IMR-90 (cell line): Measurements from ENCODE around the gene RNFT1.
"Not testable (repeated sequence)": the region's sequence is repeated elsewhere in the genome, so short reads cannot be mapped to it uniquely, and the experiment has no call there.

Experiments used
- BHLHE40 ChIP-seq: fragments of 150-350 bp; IDR thresholded peaks from 2 replicates; pipeline ENCODE4 v1.6.1; 2016; ENCODE audit warnings: mild to moderate bottlenecking, low read depth, low read length
- CEBPB ChIP-seq: IDR thresholded peaks from 2 replicates; pipeline ENCODE4 v1.6.1; 2012; ENCODE audit warnings: low read depth, low read length, improper control_type of control experiment
- CHD1 ChIP-seq: IDR thresholded peaks from 2 replicates; pipeline ENCODE4 v1.6.1; 2012; ENCODE audit warnings: low read depth, low read length, improper control_type of control experiment
- FOS ChIP-seq: fragments of 150-350 bp; IDR thresholded peaks from 2 replicates; pipeline ENCODE4 v1.6.1; 2016; ENCODE audit warnings: low read depth, low read length
- MAFK ChIP-seq: IDR thresholded peaks from 2 replicates; pipeline ENCODE4 v1.6.1; 2012; ENCODE audit warnings: low read depth, low read length, improper control_type of control experiment
- MAZ ChIP-seq: IDR thresholded peaks from 2 replicates; pipeline ENCODE4 v1.6.1; 2012; ENCODE audit warnings: low read depth, mild to moderate bottlenecking, low read length, improper control_type of control experiment, moderate library complexity, borderline replicate concordance
- MXI1 ChIP-seq: IDR thresholded peaks from 2 replicates; pipeline ENCODE4 v1.6.1; 2012; ENCODE audit warnings: low read depth, mild to moderate bottlenecking, low read length, moderate library complexity, borderline replicate concordance
- POLR2A ChIP-seq: IDR thresholded peaks from 2 replicates; pipeline ENCODE4 v1.6.1; 2012; ENCODE audit warnings: mild to moderate bottlenecking, low read depth, low read length
- RAD21 ChIP-seq: IDR thresholded peaks from 2 replicates; pipeline ENCODE4 v1.6.1; 2012; ENCODE audit warnings: low read length, improper control_type of control experiment
- RCOR1 ChIP-seq: IDR thresholded peaks from 2 replicates; pipeline ENCODE4 v1.6.1; 2012; ENCODE audit warnings: mild to moderate bottlenecking, low read length, improper control_type of control experiment; ENCODE audit not compliant: insufficient replicate concordance
- RFX5 ChIP-seq: IDR thresholded peaks from 2 replicates; pipeline ENCODE4 v1.8.0; 2012; ENCODE audit warnings: low read depth, mild to moderate bottlenecking, low read length, moderate library complexity
- TF ChIP-seq, protein P1 (sequence below): conservative IDR thresholded peaks from 2 replicates; pipeline ENCODE4 v1.5.1; 2012; ENCODE audit warnings: mild to moderate bottlenecking, low read depth, low read length, improper control_type of control experiment
- TF ChIP-seq, protein P2 (sequence below): fragments of 150-350 bp; IDR thresholded peaks from 2 replicates; pipeline ENCODE4 v1.6.1; 2017; ENCODE audit warnings: mild to moderate bottlenecking, antibody characterized with exemption, low read length, low read depth
- TF ChIP-seq, protein P3 (sequence below): fragments of 150-350 bp; IDR thresholded peaks from 2 replicates; pipeline ENCODE4 v1.6.1; 2016; ENCODE audit warnings: low read depth, mild to moderate bottlenecking, low read length, moderate library complexity, borderline replicate concordance

DNA sequence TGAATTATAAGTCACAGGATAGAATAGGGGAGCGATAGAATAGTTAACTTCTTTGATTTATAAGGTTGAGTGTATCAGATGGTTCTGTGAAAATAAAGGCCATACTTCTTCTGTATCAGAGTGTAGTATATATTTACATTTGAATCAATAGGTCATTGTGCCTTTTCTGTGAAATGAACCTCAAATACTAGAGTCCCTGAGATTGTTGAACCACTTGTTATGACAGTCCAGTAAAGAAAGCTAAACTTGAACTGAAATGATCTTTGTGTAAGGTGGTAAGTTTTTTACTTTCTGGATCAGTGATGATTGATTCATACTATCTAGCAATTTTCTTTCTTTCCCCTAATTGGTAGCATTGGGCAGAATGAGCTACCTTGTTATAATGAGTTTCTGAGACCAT is 31.2 kb downstream of the RNFT1 start:
- TF ChIP-seq, protein P1, sequence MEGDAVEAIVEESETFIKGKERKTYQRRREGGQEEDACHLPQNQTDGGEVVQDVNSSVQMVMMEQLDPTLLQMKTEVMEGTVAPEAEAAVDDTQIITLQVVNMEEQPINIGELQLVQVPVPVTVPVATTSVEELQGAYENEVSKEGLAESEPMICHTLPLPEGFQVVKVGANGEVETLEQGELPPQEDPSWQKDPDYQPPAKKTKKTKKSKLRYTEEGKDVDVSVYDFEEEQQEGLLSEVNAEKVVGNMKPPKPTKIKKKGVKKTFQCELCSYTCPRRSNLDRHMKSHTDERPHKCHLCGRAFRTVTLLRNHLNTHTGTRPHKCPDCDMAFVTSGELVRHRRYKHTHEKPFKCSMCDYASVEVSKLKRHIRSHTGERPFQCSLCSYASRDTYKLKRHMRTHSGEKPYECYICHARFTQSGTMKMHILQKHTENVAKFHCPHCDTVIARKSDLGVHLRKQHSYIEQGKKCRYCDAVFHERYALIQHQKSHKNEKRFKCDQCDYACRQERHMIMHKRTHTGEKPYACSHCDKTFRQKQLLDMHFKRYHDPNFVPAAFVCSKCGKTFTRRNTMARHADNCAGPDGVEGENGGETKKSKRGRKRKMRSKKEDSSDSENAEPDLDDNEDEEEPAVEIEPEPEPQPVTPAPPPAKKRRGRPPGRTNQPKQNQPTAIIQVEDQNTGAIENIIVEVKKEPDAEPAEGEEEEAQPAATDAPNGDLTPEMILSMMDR, result not testable (repeated sequence)
- not testable (repeated sequence) for TF ChIP-seq MXI1, CHD1, POLR2A, CEBPB, MAZ, RFX5, RCOR1, MAFK, FOS, BHLHE40, RAD21
- TF ChIP-seq, protein P2, sequence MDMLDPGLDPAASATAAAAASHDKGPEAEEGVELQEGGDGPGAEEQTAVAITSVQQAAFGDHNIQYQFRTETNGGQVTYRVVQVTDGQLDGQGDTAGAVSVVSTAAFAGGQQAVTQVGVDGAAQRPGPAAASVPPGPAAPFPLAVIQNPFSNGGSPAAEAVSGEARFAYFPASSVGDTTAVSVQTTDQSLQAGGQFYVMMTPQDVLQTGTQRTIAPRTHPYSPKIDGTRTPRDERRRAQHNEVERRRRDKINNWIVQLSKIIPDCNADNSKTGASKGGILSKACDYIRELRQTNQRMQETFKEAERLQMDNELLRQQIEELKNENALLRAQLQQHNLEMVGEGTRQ, result not testable (repeated sequence)
- TF ChIP-seq, protein P3, sequence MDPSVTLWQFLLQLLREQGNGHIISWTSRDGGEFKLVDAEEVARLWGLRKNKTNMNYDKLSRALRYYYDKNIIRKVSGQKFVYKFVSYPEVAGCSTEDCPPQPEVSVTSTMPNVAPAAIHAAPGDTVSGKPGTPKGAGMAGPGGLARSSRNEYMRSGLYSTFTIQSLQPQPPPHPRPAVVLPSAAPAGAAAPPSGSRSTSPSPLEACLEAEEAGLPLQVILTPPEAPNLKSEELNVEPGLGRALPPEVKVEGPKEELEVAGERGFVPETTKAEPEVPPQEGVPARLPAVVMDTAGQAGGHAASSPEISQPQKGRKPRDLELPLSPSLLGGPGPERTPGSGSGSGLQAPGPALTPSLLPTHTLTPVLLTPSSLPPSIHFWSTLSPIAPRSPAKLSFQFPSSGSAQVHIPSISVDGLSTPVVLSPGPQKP, result not testable (repeated sequence)
